HL-60 (cell line): ENCODE data around the gene ADCY1.

Source experiments
- POLR2AphosphoS5 ChIP-seq: IDR thresholded peaks from 2 replicates; pipeline ENCODE4 v1.6.1; 2012; ENCODE audit warnings: low read depth
- TF ChIP-seq, protein P1 (sequence below): IDR thresholded peaks from one replicate; pipeline ENCODE4 v1.5.1; 2011; ENCODE audit warnings: low read length, control low read depth, inconsistent platforms; ENCODE audit not compliant: insufficient read depth

DNA sequence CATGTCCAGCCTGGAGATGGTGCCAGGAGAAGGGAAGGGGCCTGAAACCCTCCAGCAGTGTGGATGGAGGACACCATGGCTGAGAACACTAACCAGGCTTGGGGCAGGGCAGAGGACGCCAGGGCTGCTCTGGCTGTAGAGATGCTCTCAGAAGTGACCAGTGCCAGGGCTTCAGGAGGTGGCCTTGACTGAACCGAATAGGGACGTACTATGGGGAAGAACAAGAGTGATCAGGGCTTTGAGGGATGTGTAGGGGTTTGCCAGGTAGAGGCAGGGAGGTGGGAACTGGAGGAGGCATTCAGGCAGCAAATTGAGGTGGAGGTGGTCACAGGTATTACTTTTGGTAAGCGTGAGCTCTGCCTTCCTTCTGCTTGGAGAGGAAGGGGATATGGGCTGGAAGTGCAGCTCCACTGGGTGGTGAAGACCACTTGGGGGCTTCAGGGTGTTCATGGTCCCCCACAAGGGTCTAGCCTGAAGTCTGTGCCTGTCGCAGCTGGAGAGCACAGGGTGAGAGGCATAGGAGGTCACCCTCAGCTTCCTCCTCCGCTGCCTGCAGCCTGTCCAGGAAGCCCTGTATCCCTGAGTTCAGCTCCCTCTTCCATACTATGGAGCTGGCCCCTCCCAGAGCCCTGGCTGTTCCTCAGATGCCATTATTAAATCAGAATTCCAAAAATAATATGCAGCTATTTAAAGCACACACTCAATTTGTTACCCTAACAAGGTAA, 27.8 kb downstream of the ADCY1 start:
- TF ChIP-seq, protein P1, sequence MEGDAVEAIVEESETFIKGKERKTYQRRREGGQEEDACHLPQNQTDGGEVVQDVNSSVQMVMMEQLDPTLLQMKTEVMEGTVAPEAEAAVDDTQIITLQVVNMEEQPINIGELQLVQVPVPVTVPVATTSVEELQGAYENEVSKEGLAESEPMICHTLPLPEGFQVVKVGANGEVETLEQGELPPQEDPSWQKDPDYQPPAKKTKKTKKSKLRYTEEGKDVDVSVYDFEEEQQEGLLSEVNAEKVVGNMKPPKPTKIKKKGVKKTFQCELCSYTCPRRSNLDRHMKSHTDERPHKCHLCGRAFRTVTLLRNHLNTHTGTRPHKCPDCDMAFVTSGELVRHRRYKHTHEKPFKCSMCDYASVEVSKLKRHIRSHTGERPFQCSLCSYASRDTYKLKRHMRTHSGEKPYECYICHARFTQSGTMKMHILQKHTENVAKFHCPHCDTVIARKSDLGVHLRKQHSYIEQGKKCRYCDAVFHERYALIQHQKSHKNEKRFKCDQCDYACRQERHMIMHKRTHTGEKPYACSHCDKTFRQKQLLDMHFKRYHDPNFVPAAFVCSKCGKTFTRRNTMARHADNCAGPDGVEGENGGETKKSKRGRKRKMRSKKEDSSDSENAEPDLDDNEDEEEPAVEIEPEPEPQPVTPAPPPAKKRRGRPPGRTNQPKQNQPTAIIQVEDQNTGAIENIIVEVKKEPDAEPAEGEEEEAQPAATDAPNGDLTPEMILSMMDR, result no peak
- no peak for TF ChIP-seq POLR2AphosphoS5
